ENCODE results near the gene UQCRC1. TPM values are rescaled to one million over a fixed set of nuclear protein-coding genes. Genes with fewer than 3 reads are reported as not detected.

UQCRC1 gene
- total RNA-seq, 1 experiment from 2014 or later, result 323 TPM

- no peak for TF ChIP-seq ZNF512 (CRISPR knock-in tag; IDR thresholded peaks at IDR 0.05; ENCODE audit: borderline replicate concordance)
Observed at GRCh38 chr3:48592519-48593087, 16.8 kb downstream of the UQCRC1 start (continued).

- no peaks in the 10 kb centered on the region; the same call in 1 of the 2 replicates for H3K27me3 Mint-ChIP-seq (ENCODE audit: low read depth)
- CTCF ChIA-PET, result interaction anchor here (1.5 kb wide), 1 partner anchor 156 kb away, joined by 3 read pairs; no protein-coding TSS in a partner anchor
- TF ChIP-seq CDX4 (CRISPR knock-in tag; IDR thresholded peaks at IDR 0.05; ENCODE audit: borderline replicate concordance) (no peak), ZNF281 (CRISPR knock-in tag; IDR thresholded peaks at IDR 0.05) (no peak), NR2C2 (CRISPR knock-in tag; IDR thresholded peaks at IDR 0.05) (no peak), STAT6 (CRISPR knock-in tag; conservative IDR thresholded peaks at IDR 0.05; ENCODE audit: low read depth) (no peak)
Observed at GRCh38 chr3:48591886-48592518, 17.4 kb downstream of the UQCRC1 start.

GRCh38 chr3:48591436-48591835 lies 18.0 kb downstream of the UQCRC1 start:
- CTCF ChIA-PET, result no interaction called here
- H3K4me3 Mint-ChIP-seq, result no peak overlapping the region
- POLR2A ChIA-PET, result no interaction called here
- peaks cover 23% of the 10 kb centered on the region for H3K4me1 Mint-ChIP-seq
- no peaks in the 10 kb centered on the region for H3K36me3 Mint-ChIP-seq
- TF ChIP-seq NR2C2 (CRISPR knock-in tag; IDR thresholded peaks at IDR 0.05) (no peak), E2F1 (CRISPR knock-in tag; IDR thresholded peaks at IDR 0.05) (no peak), SP1 (CRISPR knock-in tag; conservative IDR thresholded peaks at IDR 0.05) (no peak), TEAD1 (CRISPR knock-in tag; IDR thresholded peaks at IDR 0.05) (no peak), ATF1 (CRISPR knock-in tag; IDR thresholded peaks at IDR 0.05) (no peak), MAX (CRISPR knock-in tag; IDR thresholded peaks at IDR 0.05) (no peak)
- no peaks in the 10 kb centered on the region; the same call in 1 of the 2 replicates for H3K27me3 Mint-ChIP-seq (ENCODE audit: low read depth)
- DNase-seq (ENCODE audit: low spot score) (no peak), ATAC-seq (no peak)
- no peaks in the 10 kb centered on the region for H3K9me3 Mint-ChIP-seq
- no peak overlapping the region for H3K27ac Mint-ChIP-seq

More at GRCh38 chr3:48591886-48592518, 17.4 kb downstream of the UQCRC1 start:
- H3K4me1 Mint-ChIP-seq, result peaks cover 23% of the 10 kb centered on the region
- POLR2A ChIA-PET, result no interaction called here
- H3K27ac Mint-ChIP-seq, result no peak overlapping the region
- no peak for DNase-seq (ENCODE audit: low spot score)
- no peaks in the 10 kb centered on the region for H3K9me3 Mint-ChIP-seq
- no peak for ATAC-seq
- no peaks in the 10 kb centered on the region for H3K36me3 Mint-ChIP-seq
- H3K4me3 Mint-ChIP-seq, result no peak overlapping the region

Measured in WTC11 (cell line).